Measurements from ENCODE around the gene DHDH.

DNA sequence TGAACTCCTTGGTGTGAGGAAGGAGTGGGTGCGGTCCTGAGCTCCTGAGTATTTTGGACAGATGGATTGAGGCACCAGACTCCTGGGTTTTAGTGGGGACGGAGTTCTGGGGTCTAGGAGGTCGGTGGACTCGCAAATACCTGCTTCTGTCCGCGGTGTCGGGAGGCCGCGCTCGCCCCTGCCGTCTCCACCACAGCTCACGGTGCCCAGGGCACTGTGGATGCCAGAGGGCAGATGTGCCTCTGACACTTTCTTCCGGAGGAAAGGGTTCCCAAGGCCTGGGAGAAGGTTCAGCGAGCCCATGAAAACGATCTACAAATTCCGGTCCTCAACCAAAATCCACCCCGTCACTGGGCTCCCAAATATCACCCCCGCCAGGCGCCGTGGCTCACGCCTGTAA is 38.3 kb upstream of the DHDH start:
- TF ChIP-seq YY1 (IDR thresholded peaks at IDR 0.05; ENCODE audit: insufficient read depth, insufficient read length): no peak
- no peak for TF ChIP-seq SUZ12 (IDR thresholded peaks at IDR 0.05; ENCODE audit: extremely low read depth, insufficient read depth, insufficient read length)
- TF ChIP-seq ZNF274 (IDR thresholded peaks at IDR 0.05; ENCODE audit: low read depth, low read length): no peak
